ENCODE results near the gene MRPL37.

GRCh38 chr1:54199765-54200518 lies at the start of gene MRPL37, which contains the start of gene CYB5RL:
- TF ChIP-seq CTCF (IDR thresholded peaks at IDR 0.05; ENCODE audit: extremely low read depth in 1 of 2, insufficient read depth in 1 of 2, low read depth in 1 of 2, low read length in 2 of 2) (no peak), EZH2 (IDR thresholded peaks at IDR 0.05; ENCODE audit: borderline replicate concordance, low read depth, low read length, severe bottlenecking) (no peak), POLR2A (IDR thresholded peaks at IDR 0.05; ENCODE audit: low read depth, low read length) (peak; percentile 83), MYC (IDR thresholded peaks at IDR 0.05; ENCODE audit: low read depth, low read length) (no peak), POLR2AphosphoS5 (IDR thresholded peaks at IDR 0.05; ENCODE audit: insufficient read depth, low read depth, low read length) (peak; percentile 91), MAX (IDR thresholded peaks at IDR 0.05; ENCODE audit: insufficient read depth, insufficient read length) (no peak)

All from endothelial cell of umbilical vein (primary cell).